Measurements from ENCODE around the gene CEP83. TPM values are rescaled to one million over a fixed set of nuclear protein-coding genes. Genes with fewer than 3 reads are reported as not detected.

CEP83 gene
- total RNA-seq, 1 experiment from 2014 or later = 19.2 TPM

DNA sequence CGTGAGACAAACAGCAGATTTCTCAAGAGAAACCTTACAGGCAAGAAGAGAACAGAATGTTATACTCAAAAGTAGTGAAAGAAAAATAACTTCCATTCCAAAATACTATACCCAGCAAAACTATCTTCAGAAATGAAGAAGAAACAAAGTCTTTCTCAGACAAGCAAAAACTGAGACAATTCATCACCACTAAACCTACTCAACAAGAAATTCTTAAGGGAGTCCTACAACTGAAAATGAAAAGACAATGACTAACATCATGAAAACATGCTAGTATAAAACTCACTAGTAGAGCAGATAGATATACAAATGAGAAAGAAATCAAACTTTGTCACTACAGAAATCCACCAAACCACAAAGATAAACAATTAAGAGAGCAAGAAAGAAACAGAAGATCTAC lies 106.5 kb downstream of the CEP83 start:
- intact Hi-C loops (cut with micrococcal nuclease) = no loop called here
- Histone ChIP-seq H3K9me2 (ENCODE audit: insufficient read depth) (no peaks in the 10 kb centered on the region), H4K20me1 (ENCODE audit: insufficient read depth) (no peaks in the 10 kb centered on the region), H3K79me2 (ENCODE audit: insufficient read depth, low read length) (no peaks in the 10 kb centered on the region), H3K9ac (ENCODE audit: low read length) (no peak overlapping the region), H3K4me1 (ENCODE audit: control insufficient read depth in 1 of 2, insufficient read depth in 2 of 2, low read length in 2 of 2) (no peaks in the 10 kb centered on the region), H3K9me3 (ENCODE audit: control insufficient read depth in 1 of 2, insufficient read depth in 1 of 2, low read depth in 1 of 2, low read length in 2 of 2) (peaks cover 4 to 13% of the 10 kb centered on the region in 2 experiments; a peak in 1 of 4 replicates), H3K27me3 (ENCODE audit: insufficient read depth, low read length) (no peaks in the 10 kb centered on the region), H3K4me2 (ENCODE audit: low read length) (no peak overlapping the region), H2AFZ (ENCODE audit: low read depth, low read length, poor library complexity, severe bottlenecking) (no peak overlapping the region), H3K4me3 (replicated peaks in 1 of 2; ENCODE audit: low read depth in 1 of 2, low read length in 2 of 2) (no peak overlapping the region), H3K36me3 (ENCODE audit: control insufficient read depth in 1 of 2, insufficient read depth in 2 of 2, low read length in 2 of 2) (peaks cover 0 to 18% of the 10 kb centered on the region in 2 experiments; a peak in 2 of 4 replicates), H3K27ac (ENCODE audit: low read depth, low read length) (no peak overlapping the region)
- CTCF ChIA-PET = no interaction called here
- TF ChIP-seq RAD21 (IDR thresholded peaks at IDR 0.05; ENCODE audit: low read depth) (no peak), POLR2AphosphoS5 (IDR thresholded peaks at IDR 0.05; ENCODE audit: low read depth, low read length) (no peak), EZH2 (IDR thresholded peaks at IDR 0.05) (no peak), YY1 (IDR thresholded peaks at IDR 0.05; ENCODE audit: extremely low read depth, insufficient replicate concordance, low read depth, low read length) (no peak), ZNF274 (IDR thresholded peaks at IDR 0.05; ENCODE audit: low read depth, low read length) (no peak), SIN3A (IDR thresholded peaks at IDR 0.05; ENCODE audit: low read depth) (no peak), CBX3 (IDR thresholded peaks at IDR 0.05; ENCODE audit: low read depth) (no peak)
- TF ChIP-seq, protein P1, sequence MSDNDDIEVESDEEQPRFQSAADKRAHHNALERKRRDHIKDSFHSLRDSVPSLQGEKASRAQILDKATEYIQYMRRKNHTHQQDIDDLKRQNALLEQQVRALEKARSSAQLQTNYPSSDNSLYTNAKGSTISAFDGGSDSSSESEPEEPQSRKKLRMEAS (IDR thresholded peaks at IDR 0.05) = no peak
- TF ChIP-seq, protein P2, sequence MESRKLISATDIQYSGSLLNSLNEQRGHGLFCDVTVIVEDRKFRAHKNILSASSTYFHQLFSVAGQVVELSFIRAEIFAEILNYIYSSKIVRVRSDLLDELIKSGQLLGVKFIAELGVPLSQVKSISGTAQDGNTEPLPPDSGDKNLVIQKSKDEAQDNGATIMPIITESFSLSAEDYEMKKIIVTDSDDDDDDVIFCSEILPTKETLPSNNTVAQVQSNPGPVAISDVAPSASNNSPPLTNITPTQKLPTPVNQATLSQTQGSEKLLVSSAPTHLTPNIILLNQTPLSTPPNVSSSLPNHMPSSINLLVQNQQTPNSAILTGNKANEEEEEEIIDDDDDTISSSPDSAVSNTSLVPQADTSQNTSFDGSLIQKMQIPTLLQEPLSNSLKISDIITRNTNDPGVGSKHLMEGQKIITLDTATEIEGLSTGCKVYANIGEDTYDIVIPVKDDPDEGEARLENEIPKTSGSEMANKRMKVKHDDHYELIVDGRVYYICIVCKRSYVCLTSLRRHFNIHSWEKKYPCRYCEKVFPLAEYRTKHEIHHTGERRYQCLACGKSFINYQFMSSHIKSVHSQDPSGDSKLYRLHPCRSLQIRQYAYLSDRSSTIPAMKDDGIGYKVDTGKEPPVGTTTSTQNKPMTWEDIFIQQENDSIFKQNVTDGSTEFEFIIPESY (IDR thresholded peaks at IDR 0.05; ENCODE audit: extremely low read depth, insufficient replicate concordance, low read length) = no peak
- TF ChIP-seq, protein P3, sequence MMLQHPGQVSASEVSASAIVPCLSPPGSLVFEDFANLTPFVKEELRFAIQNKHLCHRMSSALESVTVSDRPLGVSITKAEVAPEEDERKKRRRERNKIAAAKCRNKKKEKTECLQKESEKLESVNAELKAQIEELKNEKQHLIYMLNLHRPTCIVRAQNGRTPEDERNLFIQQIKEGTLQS (IDR thresholded peaks at IDR 0.05) = no peak
- TF ChIP-seq, protein P4, sequence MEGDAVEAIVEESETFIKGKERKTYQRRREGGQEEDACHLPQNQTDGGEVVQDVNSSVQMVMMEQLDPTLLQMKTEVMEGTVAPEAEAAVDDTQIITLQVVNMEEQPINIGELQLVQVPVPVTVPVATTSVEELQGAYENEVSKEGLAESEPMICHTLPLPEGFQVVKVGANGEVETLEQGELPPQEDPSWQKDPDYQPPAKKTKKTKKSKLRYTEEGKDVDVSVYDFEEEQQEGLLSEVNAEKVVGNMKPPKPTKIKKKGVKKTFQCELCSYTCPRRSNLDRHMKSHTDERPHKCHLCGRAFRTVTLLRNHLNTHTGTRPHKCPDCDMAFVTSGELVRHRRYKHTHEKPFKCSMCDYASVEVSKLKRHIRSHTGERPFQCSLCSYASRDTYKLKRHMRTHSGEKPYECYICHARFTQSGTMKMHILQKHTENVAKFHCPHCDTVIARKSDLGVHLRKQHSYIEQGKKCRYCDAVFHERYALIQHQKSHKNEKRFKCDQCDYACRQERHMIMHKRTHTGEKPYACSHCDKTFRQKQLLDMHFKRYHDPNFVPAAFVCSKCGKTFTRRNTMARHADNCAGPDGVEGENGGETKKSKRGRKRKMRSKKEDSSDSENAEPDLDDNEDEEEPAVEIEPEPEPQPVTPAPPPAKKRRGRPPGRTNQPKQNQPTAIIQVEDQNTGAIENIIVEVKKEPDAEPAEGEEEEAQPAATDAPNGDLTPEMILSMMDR (IDR thresholded peaks at IDR 0.05 in 2 of 3, conservative IDR thresholded peaks at IDR 0.05 in 1 of 3; ENCODE audit: borderline replicate concordance in 1 of 3, insufficient read depth in 1 of 3, low read depth in 2 of 3, low read length in 2 of 3) = no peak
- ATAC-seq (no peak), DNase-seq (ENCODE audit: low read depth, low spot score) (no peak)
- no TSS peak for BruUV-seq (replicated peaks)
- RAD21 ChIA-PET (ENCODE audit: low non-redundant PET in 1 of 2, low total read pairs in 2 of 2, uncharacterized antibody in 2 of 2, unreplicated experiment in 2 of 2) = no interaction called here
- POLR2A ChIA-PET = no interaction called here

All from HCT116 (cell line).